H1 (cell line): ENCODE results near the gene CBX4. TPM values are rescaled to one million over a fixed set of nuclear protein-coding genes. Genes with fewer than 3 reads are reported as not detected.

Source experiments
- CREB1 ChIP-seq: IDR thresholded peaks from 2 replicates; pipeline ENCODE4 v1.6.1; 2012; ENCODE audit warnings: inconsistent platforms
- PHF8 ChIP-seq: fragments of 200-600 bp; sonication (generic); conservative IDR thresholded peaks from 2 replicates; pipeline ENCODE4 v1.7.1; 2012; ENCODE audit warnings: low read depth, mild to moderate bottlenecking, inconsistent platforms, low read length, moderate library complexity
- RAD21 ChIP-seq, 2 experiments: IDR thresholded peaks in 1 of 2; conservative IDR thresholded peaks in 1 of 2; 2 replicates each; pipeline ENCODE4 v1.6.1; 2011; ENCODE audit warnings: low read depth in 2 of 2, low read length in 2 of 2, improper control_type of control experiment in 1 of 2, inconsistent platforms in 1 of 2, mild to moderate bottlenecking in 1 of 2, moderate library complexity in 1 of 2
- RBBP5 ChIP-seq: IDR thresholded peaks from 2 replicates; pipeline ENCODE4 v1.7.1; 2012; ENCODE audit warnings: low read depth, mild to moderate bottlenecking, inconsistent platforms, low read length, moderate library complexity, borderline replicate concordance
- RFX5 ChIP-seq: IDR thresholded peaks from 2 replicates; pipeline ENCODE4 v1.6.1; 2011; ENCODE audit warnings: low read depth, low read length, improper control_type of control experiment, borderline replicate concordance
- SP1 ChIP-seq: IDR thresholded peaks from 2 replicates; pipeline ENCODE4 v1.6.1; 2011; ENCODE audit warnings: low read depth, low read length
- polyA plus RNA-seq, 7 experiments: library from polyadenylated mRNA; depleted of rRNA in 3 of 7; stranded (reverse) in 5 of 7; unstranded in 2 of 7; fragments of >200 nt in 5 of 7; fragments of 200-250 nt in 2 of 7; gene quantifications; 1 replicate in 5 of 7; 2 replicates in 1 of 7; 4 replicates in 1 of 7; pipeline versions ENCODE4 v1.2.1 to v1.2.3, GENCODE V29; 2011 to 2013; ENCODE audit warnings: missing spikeins in 2 of 7, mixed read lengths in 2 of 7
- total RNA-seq: library from RNA; stranded (reverse); fragmentation: NEBNext Ultra II Directional; extraction: Animal tissue kit (Norgen Biotek cat#: 25700); gene quantifications from 2 replicates; pipeline ENCODE4 v1.2.1, GENCODE V29; 2021

CBX4 gene
- total and polyA plus RNA-seq, 2 of the 8 experiments (the other 6 are each of a cell fraction or from before 2014, with no cell fraction given), result 1.8 to 4.0 TPM

GRCh38 chr17:79824893-79825579 is 14.2 kb downstream of the CBX4 start (continued):
- TF ChIP-seq RAD21 (IDR thresholded peaks at IDR 0.05 in 1 of 2, conservative IDR thresholded peaks at IDR 0.05 in 1 of 2; ENCODE audit: low read depth in 2 of 2, low read length in 2 of 2), result no peak
- no peak for TF ChIP-seq PHF8
- TF ChIP-seq RBBP5, result no peak
- TF ChIP-seq CREB1, result no peak
- TF ChIP-seq SP1, result no peak
- no peak for TF ChIP-seq RFX5
